GM12874 (cell line): Measurements from ENCODE around the gene VPS25.
A peak's percentile ranks its signal among the peaks of the same experiment; 100 is the strongest.

Source experiments
- CTCF ChIP-seq: IDR thresholded peaks from 2 replicates; pipeline ENCODE4 v1.5.1; 2011; ENCODE audit warnings: low read depth, mild to moderate bottlenecking, control low read depth, low read length, moderate library complexity; ENCODE audit not compliant: insufficient read depth

The VPS25 gene

GRCh38 chr17:42819939-42820535 lies 46.8 kb downstream of the VPS25 start:
- TF ChIP-seq CTCF, result peak; percentile 78

- TF ChIP-seq CTCF, result no peak
Observed at GRCh38 chr17:42821176-42821575, 47.9 kb downstream of the VPS25 start.

- no peak for TF ChIP-seq CTCF
Observed at GRCh38 chr17:42827472-42827871, 54.2 kb downstream of the VPS25 start.
